ENCODE results near the gene NRG2.

- TF ChIP-seq POLR2A (IDR thresholded peaks at IDR 0.05) (no peak), CTCF (IDR thresholded peaks at IDR 0.05) (no peak)
Observed at GRCh38 chr5:140017397-140018095, 25.6 kb downstream of the NRG2 start.
